HepG2 (cell line): ENCODE data around the gene EPHA2.

Source experiments
- EZH2 ChIP-seq: conservative IDR thresholded peaks from 2 replicates; pipeline ENCODE4 v1.6.1; 2012; ENCODE audit warnings: mild to moderate bottlenecking, low read depth, low read length, moderate library complexity
- HCFC1 ChIP-seq: fragments of 150-350 bp; IDR thresholded peaks from 2 replicates; pipeline ENCODE4 v1.6.1; 2014; ENCODE audit warnings: low read depth, low read length
- JUND ChIP-seq: sonication (generic); formaldehyde crosslinking; IDR thresholded peaks from 2 replicates; pipeline ENCODE4 v1.8.0; 2022; ENCODE audit warnings: mild to moderate bottlenecking, missing genetic modification reagents
- KLF6 ChIP-seq: IDR thresholded peaks from 2 replicates; pipeline ENCODE4 v1.8.0; 2016; ENCODE audit warnings: missing biosample characterization, missing genetic modification reagents
- SP1 ChIP-seq, 2 experiments: fragments of 450-650 bp in 1 of 2; sonication (generic) in 1 of 2; formaldehyde crosslinking in 1 of 2; IDR thresholded peaks; 2 replicates each; pipeline versions ENCODE4 v1.4.0 to v1.6.1; 2016 to 2020; ENCODE audit warnings: missing genetic modification reagents in 1 of 2
- TRIM24 ChIP-seq: sonication (generic); formaldehyde crosslinking; IDR thresholded peaks from 2 replicates; pipeline ENCODE4 v1.8.0; 2022; ENCODE audit warnings: mild to moderate bottlenecking, missing genetic modification reagents
- TF ChIP-seq, protein P1 (sequence below): sonication (generic); formaldehyde crosslinking; IDR thresholded peaks from 2 replicates; pipeline ENCODE4 v1.5.0; 2020; ENCODE audit warnings: mild to moderate bottlenecking, missing genetic modification reagents, moderate library complexity

GRCh38 chr1:16120407-16120806 lies 35.5 kb downstream of the EPHA2 start:
- no peak for TF ChIP-seq SP1 (IDR thresholded peaks at IDR 0.05)
- TF ChIP-seq SP1 (CRISPR knock-in tag; IDR thresholded peaks at IDR 0.05), result no peak
- TF ChIP-seq EZH2, result no peak
- no peak for TF ChIP-seq HCFC1
- TF ChIP-seq TRIM24, result no peak
- no peak for TF ChIP-seq KLF6 (CRISPR knock-in tag)
- TF ChIP-seq JUND (CRISPR knock-in tag), result no peak
- TF ChIP-seq, protein P1, sequence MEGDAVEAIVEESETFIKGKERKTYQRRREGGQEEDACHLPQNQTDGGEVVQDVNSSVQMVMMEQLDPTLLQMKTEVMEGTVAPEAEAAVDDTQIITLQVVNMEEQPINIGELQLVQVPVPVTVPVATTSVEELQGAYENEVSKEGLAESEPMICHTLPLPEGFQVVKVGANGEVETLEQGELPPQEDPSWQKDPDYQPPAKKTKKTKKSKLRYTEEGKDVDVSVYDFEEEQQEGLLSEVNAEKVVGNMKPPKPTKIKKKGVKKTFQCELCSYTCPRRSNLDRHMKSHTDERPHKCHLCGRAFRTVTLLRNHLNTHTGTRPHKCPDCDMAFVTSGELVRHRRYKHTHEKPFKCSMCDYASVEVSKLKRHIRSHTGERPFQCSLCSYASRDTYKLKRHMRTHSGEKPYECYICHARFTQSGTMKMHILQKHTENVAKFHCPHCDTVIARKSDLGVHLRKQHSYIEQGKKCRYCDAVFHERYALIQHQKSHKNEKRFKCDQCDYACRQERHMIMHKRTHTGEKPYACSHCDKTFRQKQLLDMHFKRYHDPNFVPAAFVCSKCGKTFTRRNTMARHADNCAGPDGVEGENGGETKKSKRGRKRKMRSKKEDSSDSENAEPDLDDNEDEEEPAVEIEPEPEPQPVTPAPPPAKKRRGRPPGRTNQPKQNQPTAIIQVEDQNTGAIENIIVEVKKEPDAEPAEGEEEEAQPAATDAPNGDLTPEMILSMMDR, result no peak
